ENCODE measurements around the gene NRP2.
A peak's percentile ranks its signal among the peaks of the same experiment; 100 is the strongest.

The NRP2 gene

GRCh38 chr2:205684871-205685313, 2.6 kb downstream of the NRP2 start:
- no peak for DNase-seq (ENCODE audit: low read depth in 2 of 2)
- H3K4me3 ChIP-seq (replicated peaks in 1 of 2; ENCODE audit: low read depth in 2 of 2, low read length in 2 of 2): peak overlapping the region; percentile 62 to 79
- TF ChIP-seq, protein P1, sequence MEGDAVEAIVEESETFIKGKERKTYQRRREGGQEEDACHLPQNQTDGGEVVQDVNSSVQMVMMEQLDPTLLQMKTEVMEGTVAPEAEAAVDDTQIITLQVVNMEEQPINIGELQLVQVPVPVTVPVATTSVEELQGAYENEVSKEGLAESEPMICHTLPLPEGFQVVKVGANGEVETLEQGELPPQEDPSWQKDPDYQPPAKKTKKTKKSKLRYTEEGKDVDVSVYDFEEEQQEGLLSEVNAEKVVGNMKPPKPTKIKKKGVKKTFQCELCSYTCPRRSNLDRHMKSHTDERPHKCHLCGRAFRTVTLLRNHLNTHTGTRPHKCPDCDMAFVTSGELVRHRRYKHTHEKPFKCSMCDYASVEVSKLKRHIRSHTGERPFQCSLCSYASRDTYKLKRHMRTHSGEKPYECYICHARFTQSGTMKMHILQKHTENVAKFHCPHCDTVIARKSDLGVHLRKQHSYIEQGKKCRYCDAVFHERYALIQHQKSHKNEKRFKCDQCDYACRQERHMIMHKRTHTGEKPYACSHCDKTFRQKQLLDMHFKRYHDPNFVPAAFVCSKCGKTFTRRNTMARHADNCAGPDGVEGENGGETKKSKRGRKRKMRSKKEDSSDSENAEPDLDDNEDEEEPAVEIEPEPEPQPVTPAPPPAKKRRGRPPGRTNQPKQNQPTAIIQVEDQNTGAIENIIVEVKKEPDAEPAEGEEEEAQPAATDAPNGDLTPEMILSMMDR (IDR thresholded peaks at IDR 0.05; ENCODE audit: low read depth, low read length): no peak

GRCh38 chr2:205685314-205686055, 3.2 kb downstream of the NRP2 start:
- DNase-seq (ENCODE audit: low read depth in 2 of 2): peak; percentile 55 to 74
- H3K4me3 ChIP-seq (replicated peaks in 1 of 2; ENCODE audit: low read depth in 2 of 2, low read length in 2 of 2): peak overlapping the region; percentile 62 to 79
- TF ChIP-seq, protein P1 (IDR thresholded peaks at IDR 0.05; ENCODE audit: low read depth, low read length): no peak

DNA sequence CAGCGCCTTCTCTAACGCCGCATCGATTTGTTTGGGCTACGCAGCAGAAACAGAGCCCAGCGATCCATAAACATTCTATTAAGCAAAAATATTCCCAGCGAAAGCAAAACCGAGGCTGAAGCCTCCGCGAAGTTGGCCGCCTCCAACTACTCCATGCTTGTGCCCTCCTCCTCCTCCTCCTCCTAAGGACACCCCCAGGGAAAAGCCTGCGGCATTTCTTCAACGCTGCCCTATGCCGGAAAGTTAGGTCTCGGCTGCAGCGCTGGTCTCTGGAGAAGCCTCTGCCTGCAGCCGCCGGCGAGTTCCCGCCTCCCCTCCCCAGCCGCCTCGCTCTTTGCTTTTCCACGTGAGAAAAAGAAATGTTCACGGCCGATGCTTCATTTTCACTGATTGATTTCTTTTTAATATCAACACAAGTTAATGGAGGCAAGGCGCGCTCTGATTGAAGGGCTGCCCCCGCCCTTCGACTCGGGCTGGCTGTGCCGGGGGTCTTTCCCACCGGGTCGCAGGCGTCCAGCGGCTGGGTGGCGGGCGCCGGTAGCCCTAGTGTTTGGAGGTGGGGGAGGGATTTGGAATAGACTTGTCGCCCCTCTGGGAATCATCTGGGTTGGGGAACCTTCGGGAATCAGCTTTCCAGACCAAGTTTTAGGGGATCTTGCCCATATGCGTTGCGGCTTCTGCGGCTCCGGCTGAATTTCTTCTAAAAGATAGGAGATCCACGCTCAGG, 3.9 kb downstream of the NRP2 start:
- peak; percentile 31 to 46 for DNase-seq (ENCODE audit: low read depth in 2 of 2)
- TF ChIP-seq, protein P1 (IDR thresholded peaks at IDR 0.05; ENCODE audit: low read depth, low read length): no peak
- H3K4me3 ChIP-seq (replicated peaks in 1 of 2; ENCODE audit: low read depth in 2 of 2, low read length in 2 of 2): peak overlapping the region; percentile 62 to 79

- H3K4me3 ChIP-seq (replicated peaks in 1 of 2; ENCODE audit: low read depth in 2 of 2, low read length in 2 of 2): peak overlapping the region; percentile 62 to 79
- no peak for DNase-seq (ENCODE audit: low read depth in 2 of 2)
- TF ChIP-seq, protein P1 (IDR thresholded peaks at IDR 0.05; ENCODE audit: low read depth, low read length): no peak
These were observed 4.7 kb downstream of the NRP2 start for GRCh38 chr2:205686783-205687640.

DNA sequence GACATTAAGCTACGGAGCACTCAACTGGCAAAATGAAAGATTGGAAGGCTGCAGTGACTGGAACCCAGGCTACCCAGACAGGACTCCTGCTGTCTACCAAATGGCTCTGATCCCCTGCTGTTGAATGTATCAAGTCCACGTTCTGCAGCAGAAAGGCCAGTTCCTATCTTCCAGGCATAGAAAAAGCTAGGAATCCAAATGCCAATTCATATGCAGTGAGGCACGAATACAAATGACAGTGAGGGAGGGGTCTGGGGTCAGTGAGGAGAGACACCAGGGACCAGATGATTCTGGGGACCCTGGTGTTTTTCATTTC, 5.3 kb downstream of the NRP2 start:
- TF ChIP-seq, protein P1 (IDR thresholded peaks at IDR 0.05; ENCODE audit: low read depth, low read length): no peak
- no peak overlapping the region for H3K4me3 ChIP-seq (replicated peaks in 1 of 2; ENCODE audit: low read depth in 2 of 2, low read length in 2 of 2)
- DNase-seq (ENCODE audit: low read depth in 2 of 2): no peak

DNA sequence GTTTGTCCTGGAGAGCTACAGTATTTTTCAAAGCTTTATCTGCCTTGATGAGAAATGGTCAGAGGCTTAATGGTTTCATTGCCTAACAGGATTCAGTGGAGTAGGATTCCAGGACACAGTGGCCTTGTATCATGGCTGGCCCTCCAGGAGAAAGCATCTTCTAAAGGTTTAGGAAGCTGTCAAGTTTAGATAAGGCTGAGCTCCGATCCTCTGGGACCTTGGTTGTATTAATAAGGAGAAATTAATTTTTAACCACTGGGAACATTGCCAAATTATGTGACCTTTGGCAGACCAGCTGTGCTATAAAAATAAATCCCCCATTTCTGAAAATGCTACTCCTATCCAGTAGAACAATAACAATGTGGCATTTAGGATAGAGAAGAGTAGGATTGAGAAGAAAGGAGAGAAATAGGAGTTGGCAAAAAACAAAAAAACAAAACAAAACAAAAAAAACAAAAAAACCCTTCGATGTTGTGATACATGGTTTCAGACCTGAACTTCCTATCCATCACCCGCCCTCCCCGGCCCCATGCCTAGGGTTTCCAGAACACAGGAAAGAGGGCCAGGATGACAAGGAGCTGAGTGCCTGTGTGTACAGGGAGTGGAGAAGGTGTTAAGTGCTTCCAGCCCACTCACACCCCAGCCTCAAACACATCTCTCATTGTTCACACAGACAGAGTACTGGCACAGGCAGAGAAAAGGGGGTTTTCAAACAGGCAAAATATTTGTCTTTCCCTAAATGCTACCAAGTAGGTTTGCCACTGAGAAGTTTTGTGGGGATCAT, 6.3 kb downstream of the NRP2 start:
- TF ChIP-seq, protein P1 (IDR thresholded peaks at IDR 0.05; ENCODE audit: low read depth, low read length): no peak
- H3K4me3 ChIP-seq (replicated peaks in 1 of 2; ENCODE audit: low read depth in 2 of 2, low read length in 2 of 2): no peak overlapping the region
- peak in 1 of 2 donors; percentile 52 for DNase-seq (ENCODE audit: low read depth in 2 of 2)

All from cardiac fibroblast (primary cell).